HG02759 (cell line): ENCODE results near the gene NBEAL2.
A peak's percentile ranks its signal among the peaks of the same experiment; 100 is the strongest.
"Not testable (repeated sequence)": the region's sequence is repeated elsewhere in the genome, so short reads cannot be mapped to it uniquely, and the experiment has no call there.

Experiments
- ATAC-seq: cut with Tn5 transposase; IDR thresholded peaks from one replicate; pipeline ENCODE4 v1.9.1; 2021; ENCODE audit warnings: mild to moderate bottlenecking, moderate library complexity; ENCODE audit not compliant: unreplicated experiment

The NBEAL2 gene

DNA sequence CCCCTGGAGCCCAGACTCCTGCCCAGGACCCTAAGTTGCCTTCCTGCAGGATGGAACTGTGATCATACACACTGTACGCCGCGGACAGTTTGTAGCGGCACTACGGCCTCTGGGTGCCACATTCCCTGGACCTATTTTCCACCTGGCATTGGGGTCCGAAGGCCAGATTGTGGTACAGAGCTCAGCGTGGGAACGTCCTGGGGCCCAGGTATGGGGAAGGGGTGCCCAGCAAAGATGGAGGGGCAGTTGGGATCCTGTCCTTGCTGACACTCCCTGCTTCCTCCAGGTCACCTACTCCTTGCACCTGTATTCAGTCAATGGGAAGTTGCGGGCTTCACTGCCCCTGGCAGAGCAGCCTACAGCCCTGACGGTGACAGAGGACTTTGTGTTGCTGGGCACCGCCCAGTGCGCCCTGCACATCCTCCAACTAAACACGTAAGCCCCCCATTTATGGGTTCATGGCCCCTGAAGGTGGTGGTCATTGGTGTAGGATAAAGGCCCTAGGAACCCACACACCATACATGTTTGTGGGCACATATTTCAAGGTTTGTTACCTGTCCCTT, 28.8 kb downstream of the NBEAL2 start:
- no peak for ATAC-seq

DNA sequence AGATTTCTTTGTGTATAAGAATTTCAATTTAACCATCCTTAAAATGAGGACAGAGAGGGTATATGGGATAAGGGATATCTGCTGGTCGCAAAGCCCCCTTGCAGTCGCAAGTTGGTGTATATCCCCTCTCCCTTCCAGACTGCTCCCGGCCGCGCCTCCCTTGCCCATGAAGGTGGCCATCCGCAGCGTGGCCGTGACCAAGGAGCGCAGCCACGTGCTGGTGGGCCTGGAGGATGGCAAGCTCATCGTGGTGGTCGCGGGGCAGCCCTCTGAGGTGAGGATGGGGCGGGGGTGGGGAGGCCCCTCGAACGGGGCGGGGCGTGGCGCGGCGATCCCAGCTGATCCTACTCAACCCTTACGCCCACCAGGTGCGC, 29.4 kb downstream of the NBEAL2 start:
- ATAC-seq = no peak

DNA sequence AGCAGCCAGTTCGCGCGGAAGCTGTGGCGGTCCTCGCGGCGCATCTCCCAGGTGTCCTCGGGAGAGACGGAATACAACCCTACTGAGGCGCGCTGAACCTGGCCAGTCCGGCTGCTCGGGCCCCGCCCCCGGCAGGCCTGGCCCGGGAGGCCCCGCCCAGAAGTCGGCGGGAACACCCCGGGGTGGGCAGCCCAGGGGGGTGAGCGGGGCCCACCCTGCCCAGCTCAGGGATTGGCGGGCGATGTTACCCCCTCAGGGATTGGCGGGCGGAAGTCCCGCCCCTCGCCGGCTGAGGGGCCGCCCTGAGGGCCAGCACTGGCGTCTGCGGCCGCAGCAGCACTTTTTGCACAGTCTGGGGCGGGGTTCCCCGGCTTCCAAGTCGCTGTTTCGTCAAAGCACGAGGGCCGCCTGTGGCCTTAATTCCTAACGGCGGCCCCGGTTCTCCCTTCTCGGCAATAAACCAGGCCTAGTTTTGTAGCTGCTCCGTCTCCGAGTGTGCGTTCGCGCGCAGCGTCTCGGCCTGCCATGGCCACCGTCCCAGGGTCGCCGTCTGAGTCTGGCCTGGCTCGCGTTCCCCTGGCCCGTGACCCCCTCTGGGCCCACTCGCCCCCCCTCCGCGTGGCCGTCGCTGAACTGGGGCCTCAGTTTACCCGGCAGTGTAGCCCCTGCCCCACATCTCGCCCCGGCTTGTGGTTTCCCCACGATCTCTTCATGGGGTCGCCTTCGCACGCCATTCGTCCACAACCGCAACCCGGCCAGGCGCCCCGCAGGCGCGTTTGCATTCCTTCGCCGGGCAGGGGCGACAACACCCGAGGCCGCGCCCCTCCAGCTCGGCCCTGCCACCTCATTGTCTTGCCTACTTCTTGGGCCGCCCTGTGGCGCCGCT, 30.0 kb downstream of the NBEAL2 start:
- ATAC-seq = peak; percentile 90

DNA sequence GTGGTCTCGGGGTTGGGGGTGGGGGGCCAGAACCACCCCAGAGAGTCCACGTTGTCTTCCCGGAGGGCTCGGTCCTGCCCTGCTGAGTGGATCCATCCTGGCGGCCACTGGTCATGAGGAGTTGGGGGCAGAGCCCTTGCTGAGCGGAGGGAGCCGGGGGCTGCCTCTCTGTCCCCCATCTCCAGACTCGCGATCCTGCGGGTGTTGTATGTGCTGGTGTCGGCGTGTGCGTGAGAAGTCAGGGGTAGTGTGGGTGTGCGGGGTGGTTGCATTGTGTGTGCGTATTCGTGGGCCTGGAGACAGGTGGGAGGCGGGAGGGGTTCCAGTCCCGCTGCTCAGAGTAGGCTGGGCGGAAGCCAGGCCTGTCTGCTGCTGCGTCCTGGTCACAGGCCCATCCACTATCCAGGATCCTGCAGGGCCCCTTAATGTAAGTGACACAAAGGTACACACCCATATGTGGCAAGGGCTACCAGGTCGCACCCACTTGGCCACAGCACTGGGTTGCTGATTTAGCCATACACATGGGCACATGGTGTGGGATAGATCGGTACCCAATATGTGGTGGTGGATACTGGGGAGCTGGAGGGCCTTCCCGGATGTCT, 30.7 kb downstream of the NBEAL2 start:
- ATAC-seq = no peak

DNA sequence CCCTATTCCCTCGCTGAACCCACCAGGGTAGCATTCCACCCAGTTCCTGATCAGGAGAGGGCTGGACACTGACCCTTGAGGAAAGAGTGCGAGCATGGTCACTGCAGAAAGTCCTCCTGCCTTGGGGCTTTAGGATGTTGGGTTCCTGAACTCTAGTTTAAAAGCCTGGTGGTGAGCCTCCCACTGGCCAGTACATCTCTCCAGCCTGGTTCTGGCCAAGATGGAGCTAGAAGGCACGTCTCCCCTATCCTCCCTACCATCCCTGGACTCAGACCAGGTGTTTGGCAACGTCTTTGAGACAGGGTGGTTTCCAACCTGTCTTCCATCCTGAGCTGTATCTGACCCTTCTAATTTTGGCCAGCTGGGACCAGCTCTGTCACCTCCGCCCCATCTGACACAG, 31.4 kb downstream of the NBEAL2 start:
- no peak for ATAC-seq

DNA sequence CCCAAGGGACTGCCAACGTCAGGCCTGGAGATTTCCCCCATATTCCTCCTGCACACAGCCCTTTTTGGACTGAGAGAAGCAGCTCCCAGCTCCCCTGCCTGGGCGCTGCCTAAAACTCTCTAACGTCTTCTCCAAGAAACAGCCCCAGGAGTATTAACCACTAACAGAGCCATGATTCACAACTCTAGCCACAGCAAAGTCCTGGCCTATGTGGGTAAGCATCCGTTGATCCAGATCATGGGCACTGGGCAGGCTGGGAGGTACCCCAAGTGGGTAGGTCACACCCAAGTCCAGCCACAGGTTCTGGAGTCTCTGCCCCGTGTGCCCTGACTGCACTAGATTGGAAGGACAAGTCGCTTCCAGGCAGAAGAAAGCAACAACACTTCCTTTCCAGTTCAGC, 31.9 kb downstream of the NBEAL2 start:
- ATAC-seq = no peak

DNA sequence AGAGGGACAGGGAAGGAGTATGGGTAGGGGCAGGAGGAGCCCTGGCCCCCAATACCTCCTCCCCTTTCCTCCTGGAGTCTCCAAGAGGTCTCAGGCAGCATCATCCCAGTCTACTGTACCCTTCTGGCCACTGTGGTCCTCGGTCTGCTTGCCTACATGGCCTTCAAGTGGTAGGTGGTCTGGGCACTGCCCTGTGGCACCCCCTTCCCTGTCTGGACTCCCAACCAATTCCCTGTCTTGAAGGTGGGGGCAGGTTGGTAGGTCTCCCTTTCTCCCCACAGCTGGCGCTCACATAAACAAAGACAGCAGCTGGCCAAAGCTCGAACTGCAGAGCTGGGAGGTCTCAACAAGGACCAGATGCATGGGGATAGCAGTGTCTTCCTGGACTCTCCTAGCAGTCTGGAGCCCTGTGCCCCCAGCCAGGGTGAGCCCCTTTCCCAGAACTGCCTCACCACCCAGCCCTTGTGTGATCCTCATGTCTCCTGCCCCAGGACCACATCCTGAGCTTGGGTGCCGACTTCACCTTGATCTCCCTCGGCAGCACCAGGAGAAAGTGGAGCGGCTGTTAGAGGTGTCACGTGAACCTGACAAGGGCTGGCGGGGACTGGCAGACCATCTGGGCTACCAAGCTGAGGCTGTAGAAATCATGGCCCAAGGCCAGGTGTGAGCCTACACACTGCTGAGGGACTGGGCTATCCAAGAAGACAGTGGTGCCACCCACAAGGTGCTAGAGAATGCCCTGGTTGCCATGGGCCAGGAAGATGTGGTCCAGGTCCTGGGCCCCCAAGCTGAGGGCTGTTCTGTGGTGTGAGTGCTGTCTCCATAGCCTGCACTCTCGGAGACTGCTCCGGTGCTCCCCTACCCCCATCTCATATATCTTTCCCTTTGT, 33.1 kb downstream of the NBEAL2 start:
- no peak for ATAC-seq

- no peak for ATAC-seq
Observed at GRCh38 chr3:47013231-47013630, 33.8 kb downstream of the NBEAL2 start.

- no peak for ATAC-seq
Observed at GRCh38 chr3:47014036-47014435, 34.6 kb downstream of the NBEAL2 start.

DNA sequence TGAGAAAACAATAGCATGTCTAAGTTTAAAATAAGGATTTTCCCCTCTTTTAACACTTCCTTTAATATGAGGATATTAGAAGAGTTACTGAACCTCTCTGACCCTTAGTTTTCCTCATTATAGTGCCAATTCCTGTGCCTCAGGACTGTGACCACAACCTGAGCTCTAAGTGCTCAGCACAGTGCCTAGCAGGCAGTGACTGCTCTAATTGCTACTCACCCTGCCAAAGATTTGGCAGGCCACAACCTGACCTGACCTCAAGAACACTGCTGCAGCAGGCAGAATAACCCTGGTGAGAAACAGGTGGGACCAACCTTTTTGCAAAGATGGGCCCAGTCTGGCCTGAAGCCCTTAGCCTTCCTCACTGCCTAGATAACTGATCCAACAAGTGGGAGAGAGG, 35.7 kb downstream of the NBEAL2 start:
- no peak for ATAC-seq

GRCh38 chr3:47016086-47016933, 36.8 kb downstream of the NBEAL2 start:
- ATAC-seq = no peak

DNA sequence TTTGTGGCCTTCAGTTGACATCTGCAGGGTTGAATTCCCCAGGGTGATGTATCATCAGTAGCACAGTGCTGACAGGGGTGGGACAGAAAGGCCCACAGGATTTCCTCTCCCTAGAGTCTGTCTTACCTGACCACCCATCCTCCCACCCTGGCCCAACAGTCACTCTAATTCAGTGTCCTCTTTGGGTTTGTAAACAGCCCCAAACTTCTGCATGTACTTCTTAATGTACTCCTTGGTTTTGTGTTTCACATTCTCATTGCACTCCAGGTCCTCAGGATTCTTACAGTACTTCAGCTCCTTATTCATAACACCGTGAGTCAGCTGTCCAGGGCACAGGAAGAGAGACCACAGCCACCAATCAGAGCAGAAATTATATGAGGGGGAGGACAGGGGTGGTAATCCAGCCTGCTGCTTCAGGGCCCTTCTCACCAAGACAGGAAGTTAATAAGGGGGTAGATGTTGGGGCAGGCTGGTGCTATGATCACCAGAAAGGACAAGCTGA, 37.5 kb downstream of the NBEAL2 start:
- ATAC-seq = peak; percentile 50

DNA sequence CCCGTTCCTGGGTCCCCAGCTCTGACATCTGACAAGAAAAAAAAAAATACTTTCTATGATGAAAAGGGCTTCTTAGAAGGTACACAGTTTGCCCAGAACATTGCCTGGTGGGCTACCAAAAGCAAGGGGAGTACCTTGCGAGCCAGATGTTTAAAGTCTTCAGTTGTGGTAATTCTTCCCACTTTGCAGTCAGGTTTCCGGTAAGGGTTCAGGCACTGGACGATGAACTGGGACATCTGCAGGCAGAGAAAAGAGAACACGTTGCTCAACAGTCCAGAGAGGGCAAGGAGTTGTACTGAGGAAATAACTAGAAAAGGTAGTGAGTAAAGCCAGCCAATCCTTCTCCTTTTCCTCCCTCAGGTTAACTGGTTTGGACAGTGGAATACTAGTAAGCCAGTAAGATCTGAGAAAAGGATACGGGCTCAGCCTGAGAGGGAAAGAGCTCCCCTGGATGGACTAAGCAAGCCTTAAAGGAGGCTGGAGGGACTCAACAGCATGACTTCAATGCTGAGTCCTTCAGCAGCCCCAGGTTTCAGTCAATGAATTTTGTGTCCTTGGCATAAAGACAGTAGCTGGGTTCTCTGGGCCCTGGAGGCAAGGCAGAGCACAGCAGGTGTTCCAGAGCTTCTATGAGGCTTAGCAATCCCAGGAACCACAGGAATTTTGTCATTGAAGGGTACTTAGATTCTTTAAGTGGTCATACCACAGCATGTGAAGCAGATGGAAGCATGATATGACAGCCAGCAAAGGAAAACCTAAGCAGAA, 38.2 kb downstream of the NBEAL2 start:
- ATAC-seq = no peak

- no peak for ATAC-seq
Observed at GRCh38 chr3:47018269-47018611, 38.8 kb downstream of the NBEAL2 start.

DNA sequence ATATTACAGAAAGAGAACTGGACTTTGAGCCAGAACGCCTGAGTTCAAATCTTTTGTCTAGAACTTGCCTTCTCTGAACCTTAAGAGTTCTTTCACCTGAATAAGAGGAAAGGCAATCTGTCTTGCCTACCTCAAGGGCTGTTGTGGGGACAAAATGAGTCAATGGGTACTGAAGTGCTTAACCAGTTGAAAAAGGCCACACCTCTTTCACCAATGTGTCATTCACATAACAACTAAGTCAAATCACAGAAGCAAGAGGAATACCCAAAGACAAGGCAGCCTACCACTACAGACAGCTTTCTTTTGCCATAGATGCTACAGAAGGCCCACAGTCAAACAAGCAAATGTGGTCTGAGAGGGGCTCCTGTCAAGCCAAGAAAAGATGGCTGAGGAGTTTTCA, 39.7 kb downstream of the NBEAL2 start:
- peak; percentile 68 for ATAC-seq

DNA sequence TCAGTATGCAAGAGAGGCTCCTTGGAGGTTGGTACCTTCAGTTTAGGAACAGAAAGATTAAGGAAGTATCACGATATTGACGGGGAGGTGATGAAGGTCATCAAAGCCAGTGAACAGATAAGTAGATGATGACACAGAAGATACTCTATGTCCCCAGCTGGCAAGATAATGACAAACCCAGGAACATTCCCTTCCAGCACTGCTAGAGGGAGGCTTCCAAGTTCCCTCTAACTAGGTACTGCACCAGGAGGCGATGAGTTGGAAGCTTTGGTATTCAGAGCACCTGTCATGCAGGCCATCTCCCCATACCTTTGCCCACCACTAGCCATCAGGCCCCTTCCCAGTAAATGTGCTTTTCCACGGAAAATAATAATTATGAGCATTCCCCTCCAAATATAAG, 40.8 kb downstream of the NBEAL2 start:
- ATAC-seq = no peak

DNA sequence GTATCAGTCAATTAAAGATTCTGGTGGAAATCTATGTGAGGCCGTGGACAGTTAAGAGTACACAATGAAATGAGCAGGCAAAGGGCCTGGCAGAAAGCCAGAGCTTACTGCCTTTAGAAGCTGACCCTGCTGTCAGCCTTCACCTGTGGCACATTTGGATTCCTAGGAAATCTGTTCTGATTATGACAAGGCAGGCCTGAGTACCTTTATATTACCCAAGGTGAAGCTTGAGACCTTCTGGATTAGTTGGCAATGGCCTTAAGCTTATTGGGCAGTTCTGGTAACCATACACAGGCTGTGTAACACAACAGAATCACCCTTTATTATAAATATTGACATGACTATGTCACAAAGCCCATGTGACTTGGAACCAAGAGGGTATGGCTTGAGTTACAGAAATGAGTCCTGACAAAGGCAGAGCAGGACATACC, 43.2 kb downstream of the NBEAL2 start:
- ATAC-seq = no peak

- no peak for ATAC-seq
Observed at GRCh38 chr3:47024932-47025331, 45.5 kb downstream of the NBEAL2 start.

- ATAC-seq = not testable (repeated sequence)
Observed at GRCh38 chr3:47026432-47026831, 47.0 kb downstream of the NBEAL2 start.
